SHP77 (cell line): ENCODE results near the gene ADPRM.
"Not testable (repeated sequence)": the region's sequence is repeated elsewhere in the genome, so short reads cannot be mapped to it uniquely, and the experiment has no call there.

Experiments used
- DNase-seq, 2 experiments: peaks; one replicate each; lab custom pipeline; 2025; lab: John Stamatoyannopoulos, UW

The ADPRM gene

DNA sequence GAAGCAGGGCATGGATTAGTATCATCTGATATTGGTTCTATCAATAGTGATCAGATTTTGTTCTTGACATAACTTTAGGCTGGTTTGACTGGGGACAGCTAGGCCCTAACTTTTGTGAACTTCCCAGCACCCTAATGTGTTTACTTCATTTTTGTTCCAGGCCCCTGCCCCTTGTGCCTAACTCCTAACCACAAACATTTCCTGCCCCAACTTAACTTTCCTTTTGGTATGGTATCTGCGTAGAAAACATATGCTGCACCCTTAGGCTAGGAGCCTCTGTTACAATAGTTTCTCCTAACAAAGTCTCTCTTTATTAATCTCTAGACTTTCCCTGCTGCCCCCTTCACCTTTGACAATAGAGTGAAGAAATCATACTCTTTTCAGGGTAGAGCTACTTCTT, 2.5 kb downstream of the ADPRM start:
- no peak for DNase-seq

DNA sequence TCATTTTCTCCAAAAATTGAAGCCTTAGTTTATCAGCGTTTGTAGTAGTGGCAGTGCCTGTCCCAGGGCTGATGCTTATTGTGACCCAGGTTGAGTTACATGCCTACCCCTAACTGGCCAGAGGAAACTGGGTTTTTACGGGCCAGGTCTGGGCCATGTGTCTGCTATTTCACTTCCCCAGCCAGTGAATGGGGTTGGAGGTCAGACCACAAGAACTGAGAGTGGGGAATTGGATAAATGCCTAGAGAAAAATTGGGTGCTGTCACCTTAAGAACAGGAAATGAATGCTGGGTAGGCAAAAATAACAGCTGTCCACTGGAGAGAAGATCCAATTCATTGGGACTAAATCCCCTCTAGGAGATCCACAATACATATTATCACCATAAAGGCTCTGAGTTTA, 5.2 kb downstream of the ADPRM start:
- DNase-seq = no peak

DNA sequence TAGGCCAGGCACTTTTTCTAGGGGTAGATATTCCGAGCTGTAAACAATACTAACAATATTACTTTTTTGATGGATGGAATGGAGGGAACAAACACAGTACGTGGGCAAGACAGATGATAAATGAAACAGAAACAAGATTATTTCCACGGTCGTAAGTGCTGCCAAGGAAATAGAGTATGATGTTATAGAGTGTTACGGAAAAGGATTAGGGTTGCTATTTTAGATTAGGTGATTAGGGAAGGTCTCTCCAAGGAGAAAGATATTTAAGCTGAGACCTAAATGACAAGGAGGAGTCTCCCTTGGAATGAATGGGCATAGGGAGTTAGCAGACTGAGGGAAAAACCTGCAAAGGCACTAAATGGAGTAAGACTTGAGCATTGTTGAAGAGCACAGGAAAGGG, 8.3 kb downstream of the ADPRM start:
- DNase-seq = no peak

DNA sequence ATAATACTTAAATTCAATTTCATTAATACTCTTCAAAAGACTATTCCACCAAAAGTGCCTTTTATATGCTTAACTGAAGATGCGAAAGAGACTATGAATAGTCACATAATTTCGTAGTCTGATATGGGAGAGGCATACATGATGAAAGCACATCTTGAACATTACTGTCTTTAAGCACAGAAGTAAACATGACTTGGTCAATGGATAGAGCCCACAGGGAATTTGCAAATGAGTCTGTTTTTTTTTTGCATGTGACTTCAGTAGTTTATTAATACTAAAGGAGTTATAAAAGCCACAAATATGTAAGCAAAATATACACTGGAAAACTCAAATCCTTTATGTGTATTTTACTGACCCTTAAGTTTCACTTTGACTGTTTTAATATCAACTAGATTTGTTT, 15.9 kb downstream of the ADPRM start:
- no peak for DNase-seq

DNA sequence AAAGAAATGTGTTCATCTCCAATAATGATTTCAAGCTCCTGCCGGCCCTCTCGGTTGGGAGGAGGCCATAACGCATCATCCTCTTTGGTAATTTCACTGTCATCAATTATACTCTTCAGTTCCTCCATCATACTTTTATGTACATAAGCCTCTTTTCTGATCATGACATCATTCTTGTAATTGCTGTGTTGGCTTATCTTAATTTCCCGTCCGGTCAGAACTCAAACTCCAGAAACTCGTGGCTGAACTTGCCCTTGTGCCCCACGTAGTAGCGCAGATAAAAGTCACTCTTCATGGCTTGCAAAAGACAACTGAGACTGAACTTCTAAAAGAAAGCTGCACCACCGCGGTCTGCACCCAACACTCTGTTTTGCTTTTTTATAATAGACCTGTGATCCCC, 18.8 kb downstream of the ADPRM start:
- no peak for DNase-seq

DNA sequence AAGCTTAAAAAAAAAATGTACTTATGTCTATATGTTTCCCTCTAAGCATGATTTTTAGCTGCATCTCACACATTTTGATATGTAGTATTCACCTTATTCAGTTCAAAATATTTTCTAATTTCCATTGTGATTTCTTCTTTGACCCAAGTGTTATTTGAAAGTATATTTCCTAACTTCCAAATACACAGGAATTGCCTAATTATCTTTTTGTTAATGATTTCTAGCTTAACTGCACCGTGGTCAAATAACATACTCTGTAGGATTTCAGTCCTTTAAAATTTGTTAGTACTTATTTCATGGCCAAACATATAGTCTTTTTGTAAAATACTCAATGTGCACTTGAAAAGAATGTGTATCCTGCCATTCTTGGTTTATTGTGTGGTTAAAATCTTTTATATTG, 21.2 kb downstream of the ADPRM start:
- no peak for DNase-seq

DNA sequence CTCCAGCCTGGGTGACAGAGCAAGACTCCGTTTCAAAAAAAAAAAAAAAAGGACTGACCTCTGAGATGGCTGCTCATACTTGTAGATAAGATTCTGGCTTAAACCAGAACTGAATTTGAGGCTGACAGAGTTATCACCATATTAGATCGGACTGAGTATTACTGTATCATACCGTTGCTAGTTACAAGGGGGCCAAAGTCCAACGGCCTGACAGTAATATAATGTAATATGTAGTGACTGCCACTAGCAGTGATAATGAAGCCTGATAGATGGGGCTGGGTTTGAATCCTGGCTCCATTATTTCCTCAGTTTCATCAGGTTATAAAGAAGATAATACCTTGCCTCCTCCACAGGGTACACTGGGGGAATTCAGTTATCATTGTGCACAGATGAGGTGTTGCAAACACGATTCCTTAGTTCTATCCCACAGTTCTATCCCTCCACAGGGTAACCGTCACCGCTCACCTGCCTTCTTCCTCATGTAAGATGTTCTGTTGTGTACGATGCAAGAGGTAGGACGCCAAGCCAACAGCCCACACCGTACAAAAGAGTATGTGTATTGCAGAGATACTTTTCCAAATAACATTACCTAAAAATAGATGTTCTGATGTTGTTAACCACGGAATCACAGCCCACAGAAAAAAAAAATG, 27.3 kb downstream of the ADPRM start:
- DNase-seq = no peak

DNA sequence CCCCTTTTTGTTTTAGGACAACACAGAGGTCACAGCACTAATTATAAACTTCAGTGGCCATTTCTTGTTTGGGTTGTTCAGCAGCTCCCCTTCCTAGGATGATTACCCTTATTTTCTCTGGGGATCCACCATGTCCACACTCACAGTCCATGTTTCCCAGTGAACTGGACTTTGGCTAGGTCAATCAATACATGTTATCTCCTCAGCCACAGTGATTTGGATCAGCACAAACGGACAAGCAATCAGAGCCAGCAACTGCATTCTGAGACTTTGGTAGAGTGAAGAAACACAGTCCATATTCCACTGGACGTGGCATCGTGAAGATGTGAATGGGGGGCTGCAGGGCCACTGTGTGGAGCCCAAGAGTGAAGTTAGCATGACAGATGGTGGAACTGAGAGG, 27.9 kb downstream of the ADPRM start:
- DNase-seq = no peak

DNA sequence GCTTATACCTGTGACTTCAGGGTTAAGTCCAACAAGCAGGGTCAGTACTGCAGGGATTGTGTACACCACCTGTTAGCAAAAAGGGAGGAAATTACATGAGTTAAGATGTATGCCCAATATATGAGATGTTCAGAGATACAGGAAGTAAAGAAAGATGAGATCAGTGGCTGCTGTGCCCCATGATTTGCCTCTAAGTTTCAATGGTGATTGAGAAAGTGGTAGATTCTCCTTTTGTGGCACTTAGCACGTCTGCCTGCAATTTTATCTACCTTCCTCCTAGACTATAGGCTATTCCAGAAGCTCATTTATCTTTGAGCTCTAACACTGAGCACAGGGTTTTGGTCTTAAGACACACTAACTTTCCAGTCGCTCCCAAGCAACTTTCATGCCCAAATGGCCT, 28.8 kb downstream of the ADPRM start:
- no peak for DNase-seq

DNA sequence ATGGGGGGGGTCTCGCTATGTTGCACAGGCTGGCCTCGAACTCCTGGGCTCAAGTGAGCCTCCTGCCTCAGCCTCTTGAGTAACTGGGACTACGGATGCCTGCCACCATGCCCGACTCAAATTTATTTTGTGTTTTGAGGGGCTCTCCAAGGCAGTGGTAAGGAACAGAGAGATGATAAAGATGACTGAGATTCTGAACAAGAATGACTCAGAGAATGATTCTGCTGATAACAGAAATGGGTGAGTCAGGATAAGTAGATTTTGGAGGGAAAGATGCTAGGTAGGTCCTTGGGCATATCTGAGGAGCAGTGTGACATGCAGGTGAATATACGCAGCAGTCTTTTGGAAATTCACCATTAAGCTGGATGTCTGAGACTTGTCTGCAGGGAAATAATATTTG, 29.8 kb downstream of the ADPRM start:
- no peak for DNase-seq

DNA sequence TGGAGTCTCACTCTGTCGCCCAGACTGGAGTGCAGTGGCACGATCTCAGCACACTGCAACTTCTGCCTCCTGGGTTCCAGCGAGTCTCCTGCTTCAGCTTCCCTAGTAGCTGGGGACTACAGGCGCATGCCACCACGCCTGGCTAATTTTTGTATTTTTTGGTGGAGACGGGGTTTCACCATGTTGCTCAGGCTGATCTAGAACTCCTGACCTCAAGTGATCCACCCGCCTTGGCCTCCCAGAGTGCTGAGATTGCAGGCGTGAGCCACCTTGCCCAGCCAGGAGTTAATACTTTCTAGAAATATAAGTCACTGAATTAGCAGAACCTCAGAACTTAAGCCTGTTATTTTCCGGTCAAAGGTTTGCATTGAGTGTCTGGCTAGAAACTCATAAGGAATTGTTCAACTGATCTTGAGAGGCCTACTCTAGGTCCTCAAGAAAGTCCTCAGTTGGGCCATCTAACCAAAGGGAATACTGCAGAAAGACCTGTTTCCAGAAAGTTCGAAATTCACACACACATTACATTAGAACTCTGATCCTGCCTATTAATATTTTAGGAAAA, 31.0 kb downstream of the ADPRM start:
- DNase-seq = no peak

DNA sequence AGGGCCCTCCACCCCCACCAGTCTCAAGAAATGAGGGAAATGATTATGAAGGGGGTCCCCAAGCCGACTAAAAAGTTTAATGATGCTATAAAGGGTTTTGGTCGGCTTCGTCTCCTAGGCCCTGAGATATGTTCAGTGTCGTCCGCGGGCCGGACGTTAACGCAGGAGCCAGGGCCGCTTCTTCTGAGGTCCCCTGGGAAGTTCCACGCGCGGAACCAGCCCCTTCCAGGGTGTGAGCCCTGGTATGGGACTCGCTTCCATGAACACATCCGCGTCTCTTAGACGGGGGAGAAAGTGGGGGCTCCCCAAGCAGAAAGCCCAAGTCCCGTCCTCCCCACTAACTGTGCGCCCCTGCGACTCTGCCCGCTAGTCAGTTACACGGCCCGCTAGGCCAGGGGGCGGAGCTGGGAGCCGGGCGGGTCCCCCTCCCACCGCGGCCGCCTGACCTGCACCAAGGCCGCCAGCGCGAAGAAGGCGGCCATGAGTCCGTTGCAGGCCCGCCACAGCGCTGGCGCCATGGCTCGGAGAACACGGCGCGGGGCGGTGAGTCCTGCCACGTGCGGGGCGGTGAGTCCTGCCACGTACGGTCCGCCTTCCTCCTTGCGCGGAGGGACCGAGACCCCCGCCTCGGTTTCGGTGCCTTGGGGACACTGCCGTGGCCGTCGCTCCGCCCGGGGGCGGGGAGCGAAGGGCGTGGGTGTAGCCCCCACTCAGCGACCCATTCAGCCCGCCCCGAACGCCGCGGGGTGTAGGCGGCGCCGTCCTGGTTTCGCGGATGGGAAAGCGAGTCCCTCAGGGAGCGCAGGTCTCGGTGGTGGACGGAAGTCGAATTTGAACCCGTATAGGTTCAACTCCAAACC, 32.2 kb downstream of the ADPRM start, which contains the start of gene TMEM220:
TMEM220 (minus strand) TSS at position 690 of the 860 bp plus-strand sequence; CDS start at position 518, 172 bp downstream.
- no peak for DNase-seq

DNA sequence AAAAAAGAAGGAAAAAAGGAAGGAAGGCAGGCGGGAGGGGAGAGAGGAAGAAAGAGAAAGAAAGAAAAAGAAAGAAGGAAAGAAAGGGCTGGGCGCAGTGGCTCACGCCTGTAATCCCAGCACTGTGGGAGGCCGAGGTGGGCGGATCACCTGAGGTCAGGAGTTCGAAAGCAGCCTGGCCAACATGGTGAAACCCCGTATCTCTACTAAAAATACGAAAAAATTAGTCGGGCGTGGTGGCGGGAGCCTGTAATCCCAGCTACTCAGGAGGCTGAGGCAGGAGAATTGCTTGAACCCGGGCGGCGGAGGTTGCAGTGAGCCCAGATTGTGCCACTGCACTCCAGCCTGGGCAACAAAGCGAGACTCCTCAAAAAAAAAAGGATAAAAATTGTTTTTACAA, 32.9 kb downstream of the ADPRM start:
- not testable (repeated sequence) for DNase-seq

DNA sequence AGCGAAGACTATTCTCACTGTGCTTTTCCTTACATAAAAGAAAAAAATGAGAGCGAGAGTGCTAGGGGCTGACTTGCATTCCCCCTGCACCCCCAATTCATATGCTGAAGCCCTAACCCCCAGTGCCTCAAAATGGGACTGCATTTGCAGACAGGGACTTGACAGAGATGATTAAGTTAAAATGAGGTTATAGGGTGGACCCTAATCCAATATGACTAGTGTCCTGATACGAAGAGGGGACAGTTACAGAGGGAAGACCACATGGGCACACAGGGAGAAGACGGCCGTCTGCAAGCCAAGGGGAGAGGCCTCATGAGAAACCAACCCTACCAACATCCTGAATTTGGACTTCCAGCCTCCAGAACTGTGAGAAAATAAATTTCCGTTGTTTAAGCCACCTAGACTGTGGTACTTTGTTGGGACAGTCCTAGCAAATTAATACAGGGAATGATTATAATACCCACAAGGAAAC, 34.0 kb downstream of the ADPRM start:
- no peak for DNase-seq

DNA sequence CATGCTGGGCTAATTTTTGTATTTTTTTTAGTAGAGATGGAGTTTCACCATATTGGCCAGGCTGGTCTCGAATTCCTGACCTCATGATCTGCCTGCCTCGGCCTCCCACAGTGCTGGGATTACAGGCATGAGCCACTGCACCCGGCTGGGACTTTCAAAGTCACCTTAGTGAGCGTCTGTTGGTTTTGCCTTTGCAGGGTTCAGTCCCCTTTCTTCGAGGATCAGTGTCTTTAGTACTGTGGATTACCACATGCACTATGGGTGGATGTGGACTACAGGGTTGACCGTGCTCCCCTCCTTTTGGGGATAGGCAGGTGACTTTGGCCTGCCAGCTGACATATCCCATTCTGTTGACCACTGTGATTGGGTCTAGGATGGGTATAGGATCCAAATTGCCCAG, 34.7 kb downstream of the ADPRM start:
- not testable (repeated sequence) for DNase-seq

DNA sequence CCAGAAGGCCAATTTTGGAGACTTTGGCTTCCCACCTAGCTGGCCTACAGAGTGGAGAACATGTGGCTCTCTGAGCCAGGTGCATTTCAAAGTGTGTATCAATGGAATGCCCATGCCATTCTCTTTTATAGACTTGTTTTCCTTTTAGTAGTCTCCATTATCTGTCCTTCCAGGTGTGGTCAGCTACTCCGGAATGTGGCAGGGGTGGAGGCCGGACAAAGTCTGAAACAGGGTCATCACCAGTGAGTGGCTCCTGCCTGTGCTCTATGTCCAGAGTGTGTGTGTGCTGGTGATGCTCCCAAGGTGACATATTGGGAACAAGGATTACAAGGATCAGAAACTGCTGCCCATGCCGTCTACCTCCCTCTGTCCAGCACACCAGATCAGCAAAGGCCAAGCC, 36.3 kb downstream of the ADPRM start:
- DNase-seq = no peak

DNA sequence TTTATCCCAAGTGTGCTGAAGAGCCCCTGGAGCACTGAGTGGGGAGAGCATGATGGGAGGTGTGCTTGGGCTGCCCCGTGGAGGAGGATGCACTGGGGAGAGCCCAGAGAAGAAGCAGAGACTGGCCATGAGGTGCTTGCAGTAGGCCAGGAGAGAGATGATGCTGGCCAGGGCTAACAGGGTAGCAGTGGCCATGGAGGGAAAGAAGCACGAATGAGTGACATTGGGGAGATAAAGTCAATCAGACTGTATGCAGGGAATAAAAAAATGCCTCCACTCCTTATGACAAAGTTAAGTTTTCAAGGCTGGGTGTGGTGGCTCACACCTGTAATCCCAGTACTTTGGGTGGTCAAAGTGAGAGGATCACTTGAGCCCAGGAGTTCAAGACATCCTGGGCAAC, 37.9 kb downstream of the ADPRM start:
- no peak for DNase-seq

DNA sequence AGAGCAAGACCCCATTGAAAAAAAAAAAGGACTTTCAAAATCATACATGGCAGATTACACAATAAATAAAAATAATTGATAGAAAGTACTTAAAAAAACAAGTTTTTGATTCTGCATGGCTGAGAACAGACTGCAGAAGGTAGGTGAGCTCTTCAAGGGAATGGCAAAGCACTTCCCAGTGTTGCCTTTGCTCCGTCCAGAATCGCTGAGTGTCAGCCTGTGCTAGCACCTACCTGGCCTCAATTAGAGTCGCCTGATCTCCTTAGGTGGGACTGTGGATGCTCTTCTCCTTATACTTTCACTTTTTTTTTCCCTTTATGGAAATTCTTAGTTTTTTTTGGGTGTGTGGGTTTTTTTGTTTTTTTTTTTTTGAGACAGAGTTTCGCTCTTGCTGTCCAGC, 38.4 kb downstream of the ADPRM start:
- no peak for DNase-seq

DNA sequence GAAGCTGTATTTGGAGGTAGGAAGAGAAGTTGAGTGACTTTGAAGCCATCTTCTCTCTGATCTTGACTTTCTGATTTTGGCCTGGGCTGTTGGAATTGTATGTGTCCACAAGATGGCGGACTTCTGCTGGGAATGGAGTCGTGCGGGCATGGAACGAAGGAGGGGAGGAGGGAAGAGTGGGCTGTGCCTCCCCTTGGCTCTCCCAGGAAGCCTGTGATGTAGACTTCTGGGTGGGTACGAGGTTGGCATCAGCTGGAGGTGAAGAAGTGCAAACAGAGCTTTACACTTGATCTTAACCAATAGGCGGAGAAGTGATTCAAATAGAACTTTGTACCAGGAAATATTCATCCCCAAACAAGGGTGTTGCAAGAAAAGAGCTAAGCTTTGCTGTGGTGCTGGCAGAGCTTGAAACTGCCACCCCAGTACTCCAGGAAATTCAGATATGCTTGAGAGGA, 39.8 kb downstream of the ADPRM start:
- DNase-seq = peak; percentile 43 to 61

DNA sequence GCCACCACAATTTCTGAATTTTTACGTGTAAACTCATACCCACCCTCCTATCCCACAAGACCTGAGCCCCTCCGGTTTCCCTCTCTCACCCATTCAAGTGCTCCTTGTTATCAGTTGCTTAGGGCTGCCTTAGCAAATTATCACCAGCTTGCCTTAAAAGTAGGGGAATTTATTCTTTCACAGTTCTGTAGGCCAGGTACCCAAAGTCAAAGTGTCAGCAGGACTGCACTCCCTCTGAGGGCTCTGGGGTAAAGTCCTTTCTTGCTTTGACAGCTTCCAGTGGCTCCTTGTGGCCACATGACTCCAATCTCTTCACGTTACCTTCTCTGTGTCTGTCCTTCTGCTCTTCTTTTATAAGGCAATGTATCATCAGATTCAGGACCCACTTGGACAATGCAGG, 40.3 kb downstream of the ADPRM start:
- DNase-seq = no peak

DNA sequence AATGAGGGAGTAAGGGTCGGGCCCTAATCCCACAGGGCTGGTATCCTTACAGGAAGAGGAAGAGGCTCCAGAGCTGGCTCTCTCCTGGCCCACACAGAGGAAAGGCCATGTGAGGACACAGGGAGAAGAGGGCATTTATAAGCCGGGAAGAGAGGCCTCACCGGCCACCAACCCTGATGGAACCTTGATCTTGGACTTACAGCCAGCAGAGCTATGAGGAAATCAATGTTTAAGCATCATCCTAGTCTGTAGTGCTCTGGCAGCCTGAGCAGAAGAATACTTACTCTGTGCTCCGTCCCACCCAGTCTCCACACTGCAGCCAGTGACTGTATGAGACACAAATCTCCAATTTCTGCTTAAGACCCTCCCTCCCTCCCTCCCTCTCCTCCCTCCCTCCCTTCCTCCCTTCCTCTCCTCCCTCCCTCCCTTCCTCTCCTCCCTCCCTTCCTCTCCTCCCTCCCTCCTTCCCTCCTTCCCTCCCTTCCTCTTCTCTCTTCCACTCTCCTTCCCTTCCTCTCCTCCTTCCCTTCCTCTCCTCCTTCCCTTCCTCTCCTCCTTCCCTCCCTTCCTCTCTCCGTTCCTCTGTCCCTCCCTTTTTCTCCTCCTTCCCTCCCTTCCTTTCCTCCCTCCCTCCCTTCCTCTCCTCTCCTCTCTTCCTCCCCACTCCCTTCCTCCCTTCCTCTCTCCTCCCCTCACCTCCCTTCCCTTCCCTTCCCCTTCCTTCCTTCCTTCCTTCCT, 41.3 kb downstream of the ADPRM start:
- DNase-seq = no peak

DNA sequence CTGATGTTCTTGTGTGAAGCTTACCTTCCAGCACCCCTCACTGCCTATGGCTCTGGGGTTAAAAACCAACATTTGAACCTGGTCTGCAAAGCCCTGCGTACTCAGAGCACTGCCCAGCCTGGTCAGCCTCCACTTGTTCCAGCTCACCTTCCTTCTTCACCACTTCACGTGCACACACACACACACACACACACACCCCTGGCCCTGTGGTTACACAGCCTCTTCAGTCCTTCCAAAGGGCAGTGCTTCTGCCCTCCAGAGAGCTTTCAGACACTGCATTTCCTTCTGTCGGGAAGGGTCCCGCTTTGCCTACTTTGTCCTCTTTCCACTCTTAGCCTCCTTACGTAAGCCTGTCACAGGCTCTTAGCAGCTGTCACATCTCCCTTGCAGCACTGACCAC, 42.0 kb downstream of the ADPRM start:
- DNase-seq = no peak
